AG04450 (cell line): ENCODE results near the gene THAP7. TPM values are rescaled to one million over a fixed set of nuclear protein-coding genes. Genes with fewer than 3 reads are reported as not detected.
A peak's percentile ranks its signal among the peaks of the same experiment; 100 is the strongest.

Experiments
- CTCF ChIA-PET: fragments of 300-600, 350-600 bp; formaldehyde crosslinking; extraction: SDS; loops from one replicate; lab custom pipeline; 2022; ENCODE audit warnings: antibody characterized with exemption, inconsistent platforms; lab: Charles Lee
- POLR2A ChIA-PET: fragments of 350-600 bp; formaldehyde crosslinking; extraction: SDS; loops from one replicate; lab custom pipeline; 2021; ENCODE audit warnings: antibody characterized with exemption, inconsistent platforms; lab: Yijun Ruan, JAX
- DNase-seq: peaks from one replicate; pipeline ENCODE4 v3.0.0-alpha.2; 2011; ENCODE audit warnings: low read depth, low spot score
- H3K27ac ChIP-seq: one replicate; pipeline ENCODE4 v1.5.1; 2012; ENCODE audit warnings: low read depth, low read length, control low read depth
- H3K27me3 ChIP-seq: one replicate; pipeline ENCODE4 v1.6.0; 2012; ENCODE audit warnings: low read length; ENCODE audit not compliant: control insufficient read depth, insufficient read depth
- H3K4me3 ChIP-seq: 2 replicates; pipeline ENCODE4 v1.5.1; 2011; ENCODE audit warnings: mild to moderate bottlenecking, low read depth, low read length, control low read depth
- H3K9me3 ChIP-seq: 2 replicates; pipeline ENCODE4 v1.5.1; 2012; ENCODE audit warnings: low read length; ENCODE audit not compliant: control insufficient read depth, insufficient read depth
- CTCF ChIP-seq: IDR thresholded peaks from 2 replicates; pipeline ENCODE4 v1.5.1; 2011; ENCODE audit warnings: low read depth, low read length, control low read depth, inconsistent platforms
- polyA plus RNA-seq: library from polyadenylated mRNA; depleted of rRNA; stranded (reverse); fragments of >200 nt; gene quantifications from 2 replicates; pipeline ENCODE4 v1.2.3, GENCODE V29; 2011

The THAP7 gene
- polyA plus RNA-seq, 1 experiment = 12.5 TPM

DNA sequence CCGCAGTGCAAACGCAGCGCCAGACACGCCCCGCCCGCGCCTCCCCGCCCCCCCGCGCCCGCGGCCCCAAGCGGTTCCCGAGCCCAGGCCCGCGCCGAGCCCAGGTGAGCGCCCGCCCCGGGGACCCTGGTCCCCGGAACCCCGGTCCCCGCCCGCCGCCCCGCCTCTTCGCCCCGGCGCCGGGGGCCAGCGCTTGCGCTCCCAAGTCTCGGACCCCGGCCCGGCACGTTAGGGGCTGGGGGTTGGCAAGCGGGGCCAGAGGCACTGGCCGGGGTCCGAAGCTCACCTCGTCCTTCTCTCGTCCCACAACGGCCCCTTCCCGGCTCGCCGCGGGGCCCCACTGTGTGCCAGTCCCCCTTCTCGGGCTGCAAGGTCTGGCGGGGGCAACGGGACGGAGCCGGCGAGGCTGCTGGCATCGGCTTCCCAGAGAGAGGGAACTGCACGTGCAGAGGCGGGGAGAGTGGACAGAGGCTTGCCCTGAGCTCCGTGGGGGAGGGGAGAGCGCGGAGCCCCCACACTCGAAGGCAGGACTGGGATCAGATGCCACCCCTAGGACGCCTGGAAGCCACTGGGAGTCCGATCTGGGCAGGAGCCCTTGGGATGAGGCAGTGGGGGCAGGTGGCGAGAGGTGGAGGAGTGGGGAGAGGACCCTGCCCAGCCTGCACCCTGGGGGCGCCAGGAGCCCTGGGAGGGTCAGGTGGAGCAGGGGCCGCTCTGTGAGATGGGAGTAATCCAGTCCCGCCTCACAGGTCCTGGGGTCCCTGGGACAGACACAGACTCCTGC, 36.6 kb downstream of the THAP7 start:
- Histone ChIP-seq H3K27ac (no peak overlapping the region), H3K9me3 (no peaks in the 10 kb centered on the region; the same call in 1 of the 2 replicates), H3K27me3 (peaks cover 21% of the 10 kb centered on the region), H3K4me3 (peak overlapping the region; percentile 37)
- no peak for TF ChIP-seq CTCF
- ChIA-PET CTCF (interaction anchor here (0.5 kb wide), 1 partner anchor 27 kb away, joined by 3 read pairs; no protein-coding TSS in a partner anchor), POLR2A (interaction anchor here (0.6 kb wide), 1 partner anchor 71 kb away, joined by 6 read pairs; no protein-coding TSS in a partner anchor)
- DNase-seq = no peak

GRCh38 chr22:20964799-20965103, 37.2 kb downstream of the THAP7 start:
- Histone ChIP-seq H3K4me3 (peak overlapping the region; percentile 35), H3K9me3 (no peaks in the 10 kb centered on the region; the same call in 1 of the 2 replicates), H3K27ac (no peak overlapping the region), H3K27me3 (peaks cover 21% of the 10 kb centered on the region)
- ChIA-PET CTCF (interaction anchor here (0.5 kb wide), 1 partner anchor 26 kb away, joined by 3 read pairs; no protein-coding TSS in a partner anchor), POLR2A (interaction anchor here (0.6 kb wide), 1 partner anchor 71 kb away, joined by 6 read pairs; no protein-coding TSS in a partner anchor)
- TF ChIP-seq CTCF = no peak
- DNase-seq = no peak

- H3K27ac ChIP-seq = no peak overlapping the region
- CTCF ChIA-PET = interaction anchor here (0.5 kb wide), 1 partner anchor 26 kb away, joined by 3 read pairs; no protein-coding TSS in a partner anchor
- peaks cover 21% of the 10 kb centered on the region for H3K27me3 ChIP-seq
- H3K4me3 ChIP-seq = peak overlapping the region; percentile 35; the same call in 1 of the 2 replicates
- no peak for TF ChIP-seq CTCF
- no peaks in the 10 kb centered on the region; the same call in 1 of the 2 replicates for H3K9me3 ChIP-seq
- no peak for DNase-seq
- POLR2A ChIA-PET = interaction anchor here (0.6 kb wide), 1 partner anchor 70 kb away, joined by 6 read pairs; no protein-coding TSS in a partner anchor
Observed at GRCh38 chr22:20964090-20964798, 37.7 kb downstream of the THAP7 start.

DNA sequence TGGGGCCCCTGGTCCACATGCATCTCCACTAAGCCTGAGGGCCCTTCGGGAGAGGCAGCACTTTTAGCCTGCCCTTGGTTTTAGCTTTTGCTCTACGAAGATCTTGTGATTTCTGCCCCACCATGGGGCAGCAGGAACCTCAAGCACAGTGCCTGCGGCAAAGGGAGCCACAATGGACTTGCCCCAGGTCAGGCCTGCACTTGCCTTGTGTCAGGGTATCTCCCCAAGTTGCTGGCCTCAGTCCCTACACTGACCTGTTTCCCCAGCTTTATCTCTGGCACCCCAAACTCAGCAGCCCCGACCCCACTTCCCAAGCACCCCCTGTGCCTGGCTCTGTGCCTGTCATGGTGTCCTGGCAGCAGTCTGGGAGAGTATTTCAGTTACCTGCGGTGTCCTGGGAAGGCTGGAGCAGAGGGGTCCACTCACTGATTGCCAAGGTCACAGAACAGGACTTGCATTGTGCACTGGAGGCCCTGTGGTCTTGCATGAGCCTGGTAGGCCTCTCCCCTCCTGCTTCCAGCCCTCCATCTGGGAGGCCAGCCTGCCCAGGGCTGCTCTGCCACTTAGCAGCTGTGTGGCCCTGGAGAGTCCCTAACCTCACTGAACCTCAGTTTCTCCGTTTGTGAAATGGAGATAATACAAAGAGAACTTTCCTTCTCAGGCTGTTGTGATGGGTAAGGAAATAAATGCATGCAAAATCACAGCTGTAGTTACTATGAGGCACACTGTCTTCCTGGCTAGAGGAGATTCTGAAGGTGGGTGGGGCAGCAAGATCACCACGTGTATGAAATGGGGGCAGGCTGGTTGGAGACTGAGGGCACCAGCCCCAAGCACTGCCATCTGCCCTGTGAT, 38.5 kb downstream of the THAP7 start:
- ChIA-PET CTCF (interaction anchor here (0.9 to 1.4 kb wide), 2 partner anchors 46 to 78 kb away, joined by 3 read pairs; partner anchors contain the start of gene CRKL), POLR2A (interaction anchor here (1.0 kb wide), 1 partner anchor 11 kb away, joined by 4 read pairs; no protein-coding TSS in a partner anchor)
- no peak overlapping the region for H3K27ac ChIP-seq
- no peaks in the 10 kb centered on the region; the same call in 1 of the 2 replicates for H3K9me3 ChIP-seq
- peaks cover 21% of the 10 kb centered on the region for H3K27me3 ChIP-seq
- no peak overlapping the region for H3K4me3 ChIP-seq
- no peak for TF ChIP-seq CTCF
- DNase-seq = no peak
